H4 (cell line): Measurements from ENCODE around the gene SPNS3. TPM values are rescaled to one million over a fixed set of nuclear protein-coding genes. Genes with fewer than 3 reads are reported as not detected.

Experiments used
- DNase-seq: peaks from one replicate; pipeline ENCODE4 v3.0.0-alpha.2; 2015; ENCODE audit warnings: low spot score
- total RNA-seq: library from RNA; depleted of rRNA; stranded (reverse); fragments of >200 nt; shearing (Covaris generic); gene quantifications from 2 replicates; pipeline ENCODE4 v1.2.3, GENCODE V29; 2014

Gene SPNS3
- total RNA-seq, 1 experiment from 2014 or later = 0.04 TPM

GRCh38 chr17:4488989-4489595 lies 55.4 kb downstream of the SPNS3 start:
- no peak for DNase-seq

GRCh38 chr17:4490109-4490591 lies 56.4 kb downstream of the SPNS3 start:
- DNase-seq = no peak

GRCh38 chr17:4490637-4491061 lies 56.9 kb downstream of the SPNS3 start:
- DNase-seq = no peak

- DNase-seq = no peak
These were observed 59.2 kb downstream of the SPNS3 start for GRCh38 chr17:4492721-4493561.

- no peak for DNase-seq
These were observed 63.5 kb downstream of the SPNS3 start for GRCh38 chr17:4497101-4497824.

GRCh38 chr17:4498461-4499397 lies 65.0 kb downstream of the SPNS3 start, which contains the start of gene SPNS2:
Gene SPNS2, plus strand, starts transcription at chr17:4498881. Its CDS starts 167 bp downstream, at chr17:4499048.
- DNase-seq = no peak

- DNase-seq = no peak
These were observed 65.9 kb downstream of the SPNS3 start for GRCh38 chr17:4499431-4500190.

- DNase-seq = no peak
These were observed 66.4 kb downstream of the SPNS3 start for GRCh38 chr17:4500191-4500571.

- no peak for DNase-seq
These were observed 67.7 kb downstream of the SPNS3 start for GRCh38 chr17:4501295-4501949.

- DNase-seq = no peak
These were observed 68.9 kb downstream of the SPNS3 start for GRCh38 chr17:4502466-4503154.

- no peak for DNase-seq
These were observed 69.7 kb downstream of the SPNS3 start for GRCh38 chr17:4503283-4504025.

- no peak for DNase-seq
These were observed 70.4 kb downstream of the SPNS3 start for GRCh38 chr17:4504188-4504587.

GRCh38 chr17:4505187-4505586 lies 71.4 kb downstream of the SPNS3 start:
- no peak for DNase-seq

GRCh38 chr17:4506175-4506813 lies 72.6 kb downstream of the SPNS3 start:
- no peak for DNase-seq

- DNase-seq = no peak
These were observed 73.2 kb downstream of the SPNS3 start for GRCh38 chr17:4506892-4507291.

GRCh38 chr17:4507361-4508111 lies 73.8 kb downstream of the SPNS3 start:
- DNase-seq = no peak

- no peak for DNase-seq
These were observed 74.5 kb downstream of the SPNS3 start for GRCh38 chr17:4508207-4508606.
